HepG2 (cell line): ENCODE results near the gene SLC23A2. TPM values are rescaled to one million over a fixed set of nuclear protein-coding genes. Genes with fewer than 3 reads are reported as not detected.

ENCODE experiments used
- ATAC-seq: fragments of 200-7000 bp; cut with Tn5 transposase; 3 replicates; pipeline ENCODE4 v1.9.1; 2020; ENCODE audit warnings: mild to moderate bottlenecking, moderate library complexity
- BruUV-seq: library from RNA; stranded (reverse); fragments of 400-500 nt; replicated peaks from 2 replicates; lab custom pipeline; 2021; lab: Mats Ljungman, UMichigan
- CTCF ChIA-PET: fragments of 300-600 bp; formaldehyde crosslinking; extraction: SDS; loops from one replicate; lab custom pipeline; 2021; ENCODE audit warnings: low total read pairs, inconsistent platforms, low intra/inter-chr PET ratio; lab: Yijun Ruan, JAX
- POLR2A ChIA-PET: fragments of 350-600 bp; sonication (Branson Sonifier 250); formaldehyde crosslinking; loops from one replicate; lab custom pipeline; 2020; ENCODE audit warnings: antibody characterized with exemption, inconsistent platforms; lab: Yijun Ruan, JAX
- DNase-seq: peaks from one replicate; pipeline ENCODE4 v3.0.0-alpha.2; 2015; ENCODE audit warnings: low spot score
- FAIRE-seq: peaks from 3 replicates; lab custom pipeline; 2011; peaks lifted over from hg19 to GRCh38; lab: Jason Lieb, UNC
- H2AFZ ChIP-seq: one replicate; pipeline ENCODE4 v1.6.1; 2011; ENCODE audit warnings: low read length, inconsistent platforms
- H3K27ac ChIP-seq: fragments of 300-600 bp; 3 replicates; pipeline ENCODE4 v1.8.0; 2011; ENCODE audit warnings: mixed run types, mild to moderate bottlenecking, mixed read lengths, low read length, inconsistent platforms; ENCODE audit not compliant: insufficient read depth; ENCODE audit errors: extremely low read length
- H3K27me3 ChIP-seq, 2 experiments: fragments of 200-600 bp in 1 of 2; 2 replicates in 1 of 2; 3 replicates in 1 of 2; pipeline versions ENCODE4 v1.6.0 to v1.8.0; 2011; ENCODE audit warnings: low read length in 2 of 2, mild to moderate bottlenecking in 2 of 2, moderate library complexity in 2 of 2, inconsistent platforms in 1 of 2; ENCODE audit not compliant: insufficient read depth in 2 of 2, control insufficient read depth in 1 of 2
- H3K36me3 ChIP-seq, 2 experiments: fragments of 200-600 bp in 1 of 2; replicated peaks in 1 of 2; 2 replicates in 1 of 2; 3 replicates in 1 of 2; pipeline versions ENCODE4 v1.5.1 to v1.8.0; 2011; ENCODE audit warnings: low read length in 2 of 2, inconsistent platforms in 1 of 2; ENCODE audit not compliant: insufficient read depth in 2 of 2, control insufficient read depth in 1 of 2
- H3K4me1 ChIP-seq: 2 replicates; pipeline ENCODE4 v1.5.1; 2012; ENCODE audit warnings: low read length, inconsistent platforms; ENCODE audit not compliant: insufficient read depth
- H3K4me2 ChIP-seq: 2 replicates; pipeline ENCODE4 v1.6.0; 2011; ENCODE audit warnings: low read depth, low read length, inconsistent platforms
- H3K4me3 ChIP-seq, 3 experiments: fragments of 200-600 bp in 1 of 3; sonication (generic), shearing (Covaris generic) in 1 of 3; replicated peaks in 1 of 3; 2 replicates each; pipeline ENCODE4 v1.5.1; 2011 to 2016; ENCODE audit warnings: low read length in 3 of 3, inconsistent platforms in 2 of 3, low read depth in 2 of 3, mild to moderate bottlenecking in 2 of 3, control low read depth in 1 of 3, mixed read lengths in 1 of 3; ENCODE audit not compliant: insufficient read depth in 1 of 3
- H3K79me2 ChIP-seq: one replicate; pipeline ENCODE4 v1.6.1; 2011; ENCODE audit warnings: low read length, inconsistent platforms; ENCODE audit not compliant: insufficient read depth
- H3K9ac ChIP-seq: 2 replicates; pipeline ENCODE4 v1.6.0; 2011; ENCODE audit warnings: mild to moderate bottlenecking, low read depth, low read length, inconsistent platforms; ENCODE audit not compliant: insufficient read depth
- H3K9me3 ChIP-seq: 2 replicates; pipeline ENCODE4 v1.5.1; 2012; ENCODE audit warnings: mild to moderate bottlenecking, low read length
- H4K20me1 ChIP-seq: 2 replicates; pipeline ENCODE4 v1.6.0; 2011; ENCODE audit warnings: inconsistent platforms, mild to moderate bottlenecking, low read length, moderate library complexity; ENCODE audit not compliant: insufficient read depth
- AGO2 ChIP-seq: fragments of 200-400 bp; formaldehyde crosslinking; optimal IDR thresholded peaks from 2 replicates; pipeline ENCODE3; 2017; ENCODE audit warnings: mild to moderate bottlenecking, low read depth, low read length, moderate library complexity
- HMGXB4 ChIP-seq, 2 experiments: sonication (generic) in 1 of 2; formaldehyde crosslinking in 1 of 2; IDR thresholded peaks; 2 replicates each; pipeline versions ENCODE4 v1.4.0 to v1.6.1; 2018 to 2020; ENCODE audit warnings: missing genetic modification reagents in 2 of 2, borderline replicate concordance in 1 of 2, low read depth in 1 of 2, mild to moderate bottlenecking in 1 of 2, missing biosample characterization in 1 of 2
- PCBP1 ChIP-seq: fragments of 200-400 bp; formaldehyde crosslinking; IDR thresholded peaks from 2 replicates; pipeline ENCODE4 v1.6.1; 2017; ENCODE audit warnings: mild to moderate bottlenecking, low read depth, low read length, borderline replicate concordance
- RBM22 ChIP-seq: fragments of 200-400 bp; formaldehyde crosslinking; optimal IDR thresholded peaks from 2 replicates; pipeline ENCODE3; 2017; ENCODE audit warnings: mild to moderate bottlenecking, low read length, moderate library complexity
- SALL1 ChIP-seq: sonication (generic); formaldehyde crosslinking; IDR thresholded peaks from 2 replicates; pipeline ENCODE4 v1.8.0; 2022; ENCODE audit warnings: mild to moderate bottlenecking, missing genetic modification reagents
- ZFP37 ChIP-seq: sonication (generic); formaldehyde crosslinking; IDR thresholded peaks from 2 replicates; pipeline ENCODE4 v1.4.0; 2020; ENCODE audit warnings: missing genetic modification reagents, borderline replicate concordance
- ZNF256 ChIP-seq: sonication (generic); formaldehyde crosslinking; conservative IDR thresholded peaks from 2 replicates; pipeline ENCODE4 v1.4.0; 2020; ENCODE audit warnings: missing genetic modification reagents
- WGBS: methylation state at CpG from one replicate; pipeline ENCODE4 v1.1.6; 2017; ENCODE audit warnings: low lambda C conversion rate; 5-methylcytosine and 5-hydroxymethylcytosine counted together
- in situ Hi-C: cut with HindIII; loops from 2 replicates; pipeline ENCODE4 v1.10.0; 2017; ENCODE audit warnings: low pct_unique_long_range_greater_than_20kb; ENCODE audit not compliant: extremely low pct_ligation_motif_present
- intact Hi-C: fragments of 100-400 bp; cut with micrococcal nuclease; formaldehyde crosslinking; loops from one replicate; pipeline ENCODE4 v1.10.0; 2022; ENCODE audit not compliant: unreplicated experiment
- polyA plus RNA-seq, 8 experiments: library from polyadenylated mRNA; depleted of rRNA in 3 of 8; stranded (reverse) in 7 of 8; unstranded in 1 of 8; fragments of >200 nt; fragmentation: Illumina TruSeq in 4 of 8; extraction: Trizol in 4 of 8; gene quantifications; 2 replicates each; pipeline versions ENCODE4 v1.2.1 to v1.2.3, GENCODE V29; 2011 to 2016; ENCODE audit warnings: low read depth in 4 of 8, missing spikeins in 1 of 8, mixed read lengths in 1 of 8; ENCODE audit not compliant: insufficient read depth in 1 of 8
- total RNA-seq, 5 experiments: library from RNA; depleted of rRNA; stranded (reverse); fragments of >200 nt; fragmentation: Illumina TruSeq; extraction: Trizol; gene quantifications; 2 replicates each; pipeline ENCODE4 v1.2.3, GENCODE V29; 2016; ENCODE audit warnings: low read depth in 1 of 5

The SLC23A2 gene
- total and polyA plus RNA-seq, 2 of the 13 experiments (the other 11 are each of a cell fraction or from before 2014, with no cell fraction given), result 42.2 to 51.2 TPM

- TF ChIP-seq ZNF256, result no peak
- no peak for TF ChIP-seq PCBP1
- TF ChIP-seq HMGXB4 (CRISPR knock-in tag; IDR thresholded peaks at IDR 0.05; ENCODE audit: borderline replicate concordance in 1 of 2, low read depth in 1 of 2), result no peak
- peak; percentile 40 for TF ChIP-seq AGO2
- TF ChIP-seq ZFP37 (CRISPR knock-in tag), result no peak
- TF ChIP-seq, all 625 proteins: peak for 3
Measured at GRCh38 chr20:4853004-4853403, 148.3 kb downstream of the SLC23A2 start (continued).

DNA sequence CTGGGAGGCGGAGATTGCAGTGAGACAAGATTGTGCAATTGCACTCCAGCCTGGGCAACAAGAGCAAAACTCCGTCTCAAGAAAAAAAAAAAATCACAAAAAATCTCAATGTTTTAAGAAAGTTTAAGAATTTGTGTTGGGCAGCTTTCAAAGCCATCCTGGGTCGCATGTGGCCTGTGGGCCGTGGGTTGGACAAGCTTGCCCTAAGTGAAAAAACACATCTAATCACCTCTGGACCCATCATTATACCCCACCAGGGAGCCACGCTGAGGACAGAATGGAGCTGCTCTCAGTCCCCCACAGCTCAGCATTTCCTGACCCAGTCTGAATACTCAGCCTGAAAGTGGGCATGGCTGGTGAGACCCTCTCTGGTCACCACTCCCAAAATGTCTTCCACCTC, 150.3 kb downstream of the SLC23A2 start:
- Histone ChIP-seq H3K4me1 (no peaks in the 10 kb centered on the region), H2AFZ (no peak overlapping the region), H3K9me3 (no peaks in the 10 kb centered on the region), H3K36me3 (peaks cover 17 to 34% of the 10 kb centered on the region in 2 experiments; a peak in 4 of 5 replicates), H3K27ac (no peak overlapping the region), H3K27me3 (no peaks in the 10 kb centered on the region), H3K4me3 (no peak overlapping the region), H3K4me2 (no peak overlapping the region), H3K9ac (no peak overlapping the region), H4K20me1 (no peaks in the 10 kb centered on the region), H3K79me2 (no peaks in the 10 kb centered on the region)
- BruUV-seq, result no TSS peak
- 95% methylated on average over 5 of the region's 5 CpGs for WGBS
- TF ChIP-seq RBM22, result peak; percentile 60
- no peak for TF ChIP-seq SALL1 (CRISPR knock-in tag)
- ATAC-seq (peak; percentile 7; the same call in 1 of the 3 replicates), FAIRE-seq (no peak), DNase-seq (no peak)
- ChIA-PET CTCF (no interaction called here), POLR2A (no interaction called here)
- in situ Hi-C loops, result no loop called here
- intact Hi-C loops, result no loop called here
